ENCODE measurements around the gene DUSP6. TPM values are rescaled to one million over a fixed set of nuclear protein-coding genes. Genes with fewer than 3 reads are reported as not detected.

DUSP6 gene
- total RNA-seq, 1 donor: 75.1 TPM

DNA sequence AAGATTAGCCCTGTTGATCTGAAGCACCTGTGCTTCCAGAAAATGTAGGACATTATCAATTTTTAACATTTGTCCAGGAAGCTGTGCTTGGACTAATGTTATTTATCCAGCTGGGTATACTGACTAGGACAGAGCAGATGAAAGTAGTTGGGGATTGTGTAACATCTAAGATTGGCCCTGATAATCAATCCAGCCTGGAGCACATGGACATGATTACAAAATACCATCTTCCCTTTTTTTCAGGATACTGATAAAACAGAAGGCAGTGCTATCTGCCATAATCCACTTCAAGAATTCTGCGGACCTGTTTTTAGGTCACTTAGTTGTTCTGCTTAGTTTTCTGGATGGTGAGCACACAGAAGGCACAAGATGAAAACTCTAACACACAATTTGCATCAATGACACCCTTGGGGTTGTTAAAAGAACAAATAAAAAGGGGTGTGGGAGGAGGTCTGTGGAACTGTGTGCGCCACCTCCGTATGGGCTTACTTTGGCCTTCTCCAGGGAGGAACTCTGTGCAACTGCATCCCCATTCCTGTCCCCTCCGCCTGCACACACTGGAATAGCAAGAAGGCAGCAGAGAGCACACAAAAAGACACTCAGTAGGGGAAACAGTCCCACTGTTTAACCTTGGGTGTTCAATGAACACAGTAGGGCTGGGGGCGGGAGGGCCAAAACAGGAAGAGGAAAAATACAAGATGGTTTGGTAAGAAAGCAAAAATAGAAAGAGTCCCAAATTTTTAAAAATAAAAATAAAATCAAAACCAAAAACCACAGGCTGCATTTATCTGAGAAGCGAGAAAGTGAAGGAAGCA lies 31.1 kb upstream of the DUSP6 start:
- peak; percentile 86 for DNase-seq (ENCODE audit: low read depth)
- no peak overlapping the region for H3K4me3 ChIP-seq (ENCODE audit: low read depth, low read length)
- TF ChIP-seq, protein P1, sequence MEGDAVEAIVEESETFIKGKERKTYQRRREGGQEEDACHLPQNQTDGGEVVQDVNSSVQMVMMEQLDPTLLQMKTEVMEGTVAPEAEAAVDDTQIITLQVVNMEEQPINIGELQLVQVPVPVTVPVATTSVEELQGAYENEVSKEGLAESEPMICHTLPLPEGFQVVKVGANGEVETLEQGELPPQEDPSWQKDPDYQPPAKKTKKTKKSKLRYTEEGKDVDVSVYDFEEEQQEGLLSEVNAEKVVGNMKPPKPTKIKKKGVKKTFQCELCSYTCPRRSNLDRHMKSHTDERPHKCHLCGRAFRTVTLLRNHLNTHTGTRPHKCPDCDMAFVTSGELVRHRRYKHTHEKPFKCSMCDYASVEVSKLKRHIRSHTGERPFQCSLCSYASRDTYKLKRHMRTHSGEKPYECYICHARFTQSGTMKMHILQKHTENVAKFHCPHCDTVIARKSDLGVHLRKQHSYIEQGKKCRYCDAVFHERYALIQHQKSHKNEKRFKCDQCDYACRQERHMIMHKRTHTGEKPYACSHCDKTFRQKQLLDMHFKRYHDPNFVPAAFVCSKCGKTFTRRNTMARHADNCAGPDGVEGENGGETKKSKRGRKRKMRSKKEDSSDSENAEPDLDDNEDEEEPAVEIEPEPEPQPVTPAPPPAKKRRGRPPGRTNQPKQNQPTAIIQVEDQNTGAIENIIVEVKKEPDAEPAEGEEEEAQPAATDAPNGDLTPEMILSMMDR (IDR thresholded peaks at IDR 0.05; ENCODE audit: insufficient read depth, low read depth, low read length): peak; percentile 7

DNA sequence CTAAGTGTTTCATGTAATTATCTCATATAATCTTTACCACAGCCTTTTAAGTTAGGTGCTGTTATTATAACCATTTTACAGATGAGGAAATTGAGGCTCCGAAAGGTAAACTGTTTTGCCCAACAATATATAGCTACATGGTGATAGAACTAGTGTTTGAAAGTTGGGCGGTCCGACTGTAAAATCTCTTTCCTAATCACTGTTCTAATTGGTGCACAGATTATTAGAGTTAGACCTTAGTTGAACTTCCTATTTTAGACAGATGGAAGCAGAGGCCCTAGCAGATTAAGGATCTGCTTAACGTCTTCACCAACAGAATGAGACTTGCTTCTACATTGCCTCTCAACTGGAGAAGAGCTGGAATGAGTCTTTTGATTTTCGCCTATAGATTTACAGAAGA lies 30.0 kb upstream of the DUSP6 start:
- no peak for DNase-seq (ENCODE audit: low read depth)
- TF ChIP-seq, protein P1 (IDR thresholded peaks at IDR 0.05; ENCODE audit: insufficient read depth, low read depth, low read length): no peak
- no peak overlapping the region for H3K4me3 ChIP-seq (ENCODE audit: low read depth, low read length)

DNA sequence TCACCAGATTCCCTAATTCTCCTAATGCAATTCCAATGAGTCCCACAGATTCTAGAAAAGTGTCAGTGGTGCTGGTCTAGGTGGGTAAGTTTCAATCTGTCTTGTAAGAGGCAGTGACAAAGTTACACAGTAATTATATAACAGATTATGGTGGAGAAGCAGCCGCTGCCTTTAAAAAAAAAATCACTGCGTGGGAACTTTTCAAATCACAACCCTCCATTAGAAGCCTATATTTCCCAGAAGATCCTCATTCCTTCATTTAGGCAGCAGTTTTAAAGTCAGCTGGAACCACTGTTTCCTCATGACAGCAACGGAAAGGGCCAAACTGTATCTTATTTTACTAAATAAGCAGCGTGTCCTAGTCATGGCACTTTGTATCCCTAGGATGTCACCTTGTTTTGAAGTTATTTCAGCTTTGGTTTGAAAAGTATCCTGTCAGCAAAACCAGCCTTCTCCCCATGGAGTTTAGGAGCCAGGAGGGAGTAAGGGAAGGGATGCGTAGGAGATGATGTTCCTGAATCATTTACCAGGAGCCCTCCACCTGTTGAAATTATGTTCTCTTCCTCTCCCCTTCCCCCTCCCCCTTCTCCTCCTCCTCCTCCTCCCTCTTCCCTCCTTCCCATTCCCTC lies 27.7 kb upstream of the DUSP6 start:
- no peak overlapping the region for H3K4me3 ChIP-seq (ENCODE audit: low read depth, low read length)
- TF ChIP-seq, protein P1 (IDR thresholded peaks at IDR 0.05; ENCODE audit: insufficient read depth, low read depth, low read length): no peak
- DNase-seq (ENCODE audit: low read depth): no peak

DNA sequence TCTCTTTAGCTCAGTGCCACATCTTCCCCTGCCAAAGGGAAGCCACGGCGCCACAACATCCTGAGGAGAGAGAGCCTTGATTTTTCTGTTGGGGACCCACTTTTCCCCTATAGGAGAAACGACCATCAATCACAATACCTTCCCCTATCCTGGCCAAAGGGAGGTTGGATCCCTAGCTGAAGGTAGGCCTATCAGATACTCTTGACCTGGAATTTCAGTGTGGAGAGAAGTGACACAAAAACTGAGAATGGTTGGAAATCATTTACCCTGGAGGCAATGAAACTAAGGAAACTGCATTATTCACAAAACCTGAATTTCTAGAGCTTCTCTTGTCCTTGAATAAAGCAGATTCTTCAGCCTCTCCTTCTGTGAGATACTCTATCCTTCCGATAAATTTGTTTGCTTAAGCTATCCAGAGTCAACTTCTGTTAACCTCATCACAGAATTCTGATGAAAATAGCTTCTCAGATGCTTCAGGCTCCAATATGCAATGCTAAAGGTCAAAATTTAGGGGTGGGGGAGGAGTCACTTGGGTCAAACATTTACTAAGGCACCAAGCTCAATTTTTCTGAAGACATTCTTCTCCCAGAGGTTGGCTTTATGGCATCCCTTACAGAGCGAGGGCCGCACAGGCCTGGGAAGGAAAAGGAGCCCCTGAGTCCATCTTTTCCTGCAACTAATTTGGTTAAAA lies 27.0 kb upstream of the DUSP6 start:
- H3K4me3 ChIP-seq (ENCODE audit: low read depth, low read length): no peak overlapping the region
- TF ChIP-seq, protein P1 (IDR thresholded peaks at IDR 0.05; ENCODE audit: insufficient read depth, low read depth, low read length): no peak
- no peak for DNase-seq (ENCODE audit: low read depth)

DNA sequence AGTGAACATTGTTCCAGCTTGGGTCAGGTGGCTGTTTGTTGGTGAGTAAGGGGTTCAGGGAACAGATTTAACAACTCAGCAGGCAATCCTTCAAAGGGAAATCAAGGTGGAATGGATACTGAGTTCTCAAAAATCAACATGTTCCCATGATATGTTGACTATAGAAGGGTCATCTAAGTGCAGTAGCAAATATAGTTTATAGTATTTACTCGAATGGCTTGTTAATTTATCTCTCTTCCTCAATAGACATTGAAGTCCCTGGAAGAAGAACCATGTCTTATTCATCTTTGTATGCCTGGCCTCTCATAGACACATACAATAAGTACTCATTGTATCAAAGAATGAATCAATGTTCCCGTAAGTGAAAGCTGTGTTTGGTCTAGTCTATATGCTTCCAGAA lies 24.5 kb upstream of the DUSP6 start:
- TF ChIP-seq, protein P1 (IDR thresholded peaks at IDR 0.05; ENCODE audit: insufficient read depth, low read depth, low read length): no peak
- DNase-seq (ENCODE audit: low read depth): no peak
- no peak overlapping the region for H3K4me3 ChIP-seq (ENCODE audit: low read depth, low read length)

DNA sequence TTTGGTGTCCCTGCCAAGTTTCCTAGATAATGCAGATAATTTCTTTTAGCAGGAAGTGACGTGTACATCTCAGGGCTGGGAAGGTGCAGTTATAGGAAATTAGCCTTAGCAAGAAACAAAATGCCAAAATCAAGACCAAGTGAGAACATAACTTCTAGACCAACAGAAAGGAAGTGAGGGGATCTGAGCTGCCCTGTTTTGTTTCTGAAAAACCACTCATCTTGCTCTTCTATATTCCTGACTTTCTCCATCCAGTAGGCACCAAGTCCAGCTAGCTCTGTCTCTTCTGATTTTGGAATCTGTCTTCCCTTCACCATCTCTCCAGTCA lies 23.9 kb upstream of the DUSP6 start:
- no peak overlapping the region for H3K4me3 ChIP-seq (ENCODE audit: low read depth, low read length)
- no peak for DNase-seq (ENCODE audit: low read depth)
- TF ChIP-seq, protein P1 (IDR thresholded peaks at IDR 0.05; ENCODE audit: insufficient read depth, low read depth, low read length): no peak

Data from fibroblast of villous mesenchyme (primary cell).